Measurements from ENCODE around the gene COX6B1. TPM values are rescaled to one million over a fixed set of nuclear protein-coding genes. Genes with fewer than 3 reads are reported as not detected.

Gene COX6B1
- polyA plus RNA-seq, 1 donor from 2014 or later, result 1,013 TPM

GRCh38 chr19:35670686-35671085 is 22.6 kb downstream of the COX6B1 start:
- H2AFZ ChIP-seq (ENCODE audit: low read depth, low read length), result no peak overlapping the region
- peaks cover 16% of the 10 kb centered on the region for H3K27me3 ChIP-seq (ENCODE audit: insufficient read depth, low read depth, low read length)
- no peaks in the 10 kb centered on the region for H3K36me3 ChIP-seq (ENCODE audit: insufficient read depth, low read length)
- H3K9ac ChIP-seq (ENCODE audit: low read length), result no peak overlapping the region
- no peak overlapping the region for H3K4me2 ChIP-seq (ENCODE audit: low read length)
- H3K27ac ChIP-seq (ENCODE audit: low read length), result no peak overlapping the region
- no peaks in the 10 kb centered on the region for H3F3A ChIP-seq (ENCODE audit: insufficient read depth, low read length, poor library complexity, severe bottlenecking)
- no peaks in the 10 kb centered on the region for H3K9me3 ChIP-seq (ENCODE audit: low read length)
- H4K20me1 ChIP-seq (ENCODE audit: insufficient read depth), result no peaks in the 10 kb centered on the region
- no peaks in the 10 kb centered on the region for H3K9me2 ChIP-seq (ENCODE audit: insufficient read depth, low read length)
- H3K79me2 ChIP-seq (replicated peaks; ENCODE audit: insufficient read depth, low read length), result no peaks in the 10 kb centered on the region
- TF ChIP-seq POLR2AphosphoS5 (IDR thresholded peaks at IDR 0.05), result no peak
- H3K4me3 ChIP-seq (ENCODE audit: low read length), result no peak overlapping the region

GRCh38 chr19:35671818-35672217 is 23.7 kb downstream of the COX6B1 start:
- Histone ChIP-seq H3K36me3 (ENCODE audit: insufficient read depth, low read length) (no peaks in the 10 kb centered on the region), H3K27ac (ENCODE audit: low read length) (no peak overlapping the region), H2AFZ (ENCODE audit: low read depth, low read length) (no peak overlapping the region), H3K79me2 (replicated peaks; ENCODE audit: insufficient read depth, low read length) (no peaks in the 10 kb centered on the region), H3K9ac (ENCODE audit: low read length) (no peak overlapping the region), H3K9me3 (ENCODE audit: low read length) (no peaks in the 10 kb centered on the region), H3K9me2 (ENCODE audit: insufficient read depth, low read length) (no peaks in the 10 kb centered on the region), H3K4me3 (ENCODE audit: low read length) (no peak overlapping the region), H4K20me1 (ENCODE audit: insufficient read depth) (no peaks in the 10 kb centered on the region), H3F3A (ENCODE audit: insufficient read depth, low read length, poor library complexity, severe bottlenecking) (no peaks in the 10 kb centered on the region), H3K4me2 (ENCODE audit: low read length) (no peak overlapping the region), H3K27me3 (ENCODE audit: insufficient read depth, low read depth, low read length) (peaks cover 16% of the 10 kb centered on the region)
- TF ChIP-seq REST (IDR thresholded peaks at IDR 0.05; ENCODE audit: borderline replicate concordance) (no peak), POLR2AphosphoS5 (IDR thresholded peaks at IDR 0.05) (no peak), EZH2 (IDR thresholded peaks at IDR 0.05; ENCODE audit: borderline replicate concordance, insufficient read depth, low read length, poor library complexity, severe bottlenecking) (no peak), TAF1 (IDR thresholded peaks at IDR 0.05; ENCODE audit: low read depth) (no peak), MXI1 (conservative IDR thresholded peaks at IDR 0.05; ENCODE audit: poor library complexity, severe bottlenecking) (no peak), RAD21 (conservative IDR thresholded peaks at IDR 0.05) (no peak), SMC3 (conservative IDR thresholded peaks at IDR 0.05; ENCODE audit: poor library complexity) (no peak), CTCF (IDR thresholded peaks at IDR 0.05; ENCODE audit: poor library complexity, severe bottlenecking) (no peak), EP300 (conservative IDR thresholded peaks at IDR 0.05; ENCODE audit: poor library complexity, severe bottlenecking) (no peak)
